Measurements from ENCODE around the gene NEUROD1.
"Not testable (repeated sequence)": the region's sequence is repeated elsewhere in the genome, so short reads cannot be mapped to it uniquely, and the experiment has no call there.

The NEUROD1 gene

DNA sequence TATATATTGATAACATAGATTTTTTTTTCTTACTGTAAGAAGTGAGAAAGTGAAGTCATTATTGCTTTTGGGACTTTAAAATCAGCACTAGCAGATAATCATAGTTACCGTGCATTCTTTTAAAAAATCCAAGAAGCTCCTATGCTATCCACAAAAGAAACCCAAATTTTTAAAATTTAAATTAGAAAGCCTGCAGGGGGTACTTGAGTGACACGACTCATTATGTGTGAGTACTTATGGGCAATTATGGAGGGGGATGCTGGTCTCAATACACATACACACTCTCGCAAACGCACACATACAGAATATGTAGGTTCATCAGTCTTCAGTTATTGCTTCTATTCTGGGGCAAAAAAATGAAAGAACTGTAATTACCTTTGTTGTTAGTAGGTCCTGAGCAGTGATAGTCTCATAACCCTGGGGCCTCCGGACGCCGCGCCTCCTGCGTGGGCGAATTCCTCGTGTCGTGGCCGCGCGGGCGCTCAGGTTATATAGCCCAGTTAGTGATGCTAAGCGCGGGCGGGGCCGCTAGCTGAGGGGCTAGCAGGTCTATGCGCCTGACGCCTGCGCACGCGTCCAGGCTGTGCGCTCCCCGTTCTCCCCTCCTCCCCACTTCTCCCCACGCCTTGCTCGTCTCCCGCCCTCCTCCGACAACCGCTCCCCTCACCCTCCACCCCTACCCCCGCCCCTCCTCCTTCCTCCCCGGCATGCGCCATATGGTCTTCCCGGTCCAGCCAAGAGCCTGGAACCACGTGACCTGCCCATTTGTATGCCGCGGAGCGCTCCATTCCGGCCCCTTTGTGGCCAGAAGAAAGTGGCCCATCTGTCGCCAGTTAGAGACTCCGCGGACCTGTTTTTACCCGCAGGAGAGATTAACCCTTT is at the start of gene NEUROD1:
Gene NEUROD1 (minus strand): TSS at position 463 of the 882 bp plus-strand sequence. CDS start 1,657 bp downstream, outside the sequence.
- DNase-seq = no peak

DNA sequence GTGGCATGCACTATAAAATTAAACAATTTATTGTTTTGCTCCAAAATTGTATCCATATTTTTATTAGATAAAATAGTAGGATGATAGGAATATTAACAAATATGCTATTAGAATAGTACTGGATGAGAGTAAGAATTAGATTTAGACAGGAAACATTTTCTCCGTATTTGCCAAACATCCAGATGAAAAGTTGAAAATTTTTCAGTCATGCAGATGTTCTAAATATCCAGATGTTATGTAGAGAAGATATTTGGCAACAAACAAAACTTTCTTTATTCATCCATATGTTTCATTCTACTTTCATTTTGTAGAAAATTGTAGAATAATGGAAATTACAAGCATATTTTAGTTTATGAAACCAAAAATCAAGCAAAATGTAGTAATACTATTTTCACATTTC is 45.2 kb upstream of the NEUROD1 start:
- no peak for DNase-seq

DNA sequence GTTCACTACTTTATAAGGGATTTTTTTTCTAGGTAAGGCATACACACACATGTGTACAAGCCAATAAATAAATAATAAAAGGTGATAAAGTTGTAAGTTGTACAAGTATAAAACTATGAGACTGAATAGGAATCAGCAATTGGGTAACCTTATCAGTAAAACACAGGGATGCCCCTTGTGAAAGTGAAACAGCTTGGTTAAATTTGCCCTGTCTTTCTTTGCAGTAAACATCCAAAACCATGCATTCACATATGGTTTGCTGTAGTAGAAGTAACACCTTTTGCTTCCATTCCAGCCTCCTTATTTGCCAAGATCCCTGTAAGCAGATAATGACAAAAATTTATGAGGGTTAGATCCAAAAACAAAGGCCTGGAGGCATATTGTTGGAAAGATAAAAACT is 44.3 kb upstream of the NEUROD1 start:
- no peak for DNase-seq

DNA sequence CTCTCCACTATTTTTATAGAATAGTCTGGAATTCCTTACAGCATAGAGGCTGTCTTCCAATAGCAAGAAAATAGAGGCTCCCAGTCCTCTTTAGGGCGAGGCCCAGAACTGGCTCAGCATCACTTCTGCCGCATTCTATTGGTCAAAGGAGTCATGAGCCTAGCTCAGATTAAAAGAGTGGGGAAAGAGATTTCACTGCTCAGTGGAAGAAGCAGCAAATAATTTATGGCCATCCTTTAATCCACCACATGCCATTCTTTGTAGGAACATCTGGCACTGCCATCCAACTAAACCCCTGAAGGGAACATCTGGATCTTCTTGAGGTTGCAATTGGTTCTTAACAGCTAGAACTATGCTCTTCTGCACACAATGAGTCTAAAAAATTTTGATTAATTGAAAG is 43.4 kb upstream of the NEUROD1 start:
- DNase-seq = no peak

DNA sequence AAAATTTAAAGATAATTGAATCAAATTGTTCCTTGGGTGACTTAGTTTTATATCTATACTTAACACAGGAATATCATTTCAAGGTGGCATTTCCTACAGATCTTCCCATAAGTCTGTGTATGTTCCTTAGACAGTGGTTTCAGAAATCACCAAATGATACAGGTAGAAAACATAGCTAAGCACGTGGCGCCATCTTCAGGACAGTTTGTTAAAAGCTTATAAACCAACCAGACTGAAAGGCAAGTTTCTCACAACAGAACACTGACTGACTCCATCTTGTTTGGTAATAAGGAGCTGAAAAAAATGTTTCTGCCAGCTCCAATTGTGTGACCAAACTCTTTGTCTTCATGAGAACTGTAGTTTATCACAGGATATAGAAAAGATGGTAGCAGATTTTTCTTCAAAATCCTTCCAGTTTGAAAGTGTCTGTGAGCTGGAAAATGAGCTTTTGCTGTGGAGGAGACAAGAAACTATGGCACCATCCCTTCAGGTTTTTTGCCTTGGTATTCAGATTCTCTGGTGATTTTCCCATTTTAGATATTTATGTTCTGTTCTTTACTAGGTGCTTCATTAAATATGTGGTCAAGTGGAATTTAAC is 34.8 kb upstream of the NEUROD1 start:
- DNase-seq = peak; percentile 58

DNA sequence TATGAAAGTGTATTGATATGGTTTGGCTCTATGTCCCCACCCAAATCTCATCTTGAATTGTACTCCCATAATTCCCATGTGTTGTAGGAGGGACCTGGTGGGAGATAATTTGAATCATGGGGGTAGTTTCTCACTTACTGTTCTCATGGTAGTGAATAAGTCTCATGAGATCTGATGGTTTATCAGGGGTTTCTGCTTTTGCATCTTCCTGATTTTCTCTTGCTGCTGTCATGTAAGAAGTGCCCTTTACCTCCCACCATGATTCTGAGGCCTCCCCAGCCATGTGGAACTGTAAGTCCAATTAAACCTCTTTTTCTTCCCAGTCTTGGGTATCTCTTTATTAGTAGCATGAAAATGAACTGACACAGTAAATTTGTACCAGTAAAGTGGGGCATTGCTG is 30.7 kb upstream of the NEUROD1 start:
- DNase-seq = not testable (repeated sequence)

DNA sequence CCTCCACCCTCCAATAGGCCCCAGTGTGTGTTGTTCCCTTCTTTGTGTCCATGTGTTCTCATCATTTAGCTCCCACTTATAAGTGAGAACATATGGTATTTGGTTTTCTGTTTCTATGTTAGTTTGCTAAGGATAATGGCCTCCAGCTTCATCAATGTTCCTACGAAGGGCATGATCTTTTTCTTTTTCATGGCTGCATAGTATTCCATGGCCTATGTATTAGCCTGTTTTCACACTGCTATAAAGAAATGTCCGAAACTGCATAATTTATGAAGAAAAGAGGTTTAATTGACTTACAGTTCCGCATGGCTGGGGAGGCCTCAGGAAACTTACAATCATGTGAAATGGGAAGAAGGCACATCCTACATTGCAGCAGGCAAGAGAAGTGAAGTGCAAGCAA is 22.2 kb upstream of the NEUROD1 start:
- not testable (repeated sequence) for DNase-seq

DNA sequence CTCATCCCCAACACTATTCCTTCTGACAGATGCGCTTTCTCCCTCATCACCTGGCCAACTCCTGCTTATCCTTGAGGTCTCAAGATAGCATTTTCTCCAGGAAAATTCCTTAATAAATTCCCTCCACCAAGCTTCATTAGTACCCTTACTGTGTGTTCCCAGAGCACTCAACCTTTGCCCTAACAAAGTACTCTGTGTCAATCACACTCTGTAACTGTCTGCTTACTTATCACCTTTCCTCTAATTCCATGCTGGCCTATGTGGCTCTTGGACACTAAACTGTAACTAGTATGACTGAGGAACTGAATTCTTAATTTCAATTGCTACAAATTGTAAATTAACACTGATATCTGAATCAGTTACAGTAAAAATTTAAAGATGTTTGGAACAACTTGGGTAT is 17.9 kb upstream of the NEUROD1 start:
- no peak for DNase-seq

DNA sequence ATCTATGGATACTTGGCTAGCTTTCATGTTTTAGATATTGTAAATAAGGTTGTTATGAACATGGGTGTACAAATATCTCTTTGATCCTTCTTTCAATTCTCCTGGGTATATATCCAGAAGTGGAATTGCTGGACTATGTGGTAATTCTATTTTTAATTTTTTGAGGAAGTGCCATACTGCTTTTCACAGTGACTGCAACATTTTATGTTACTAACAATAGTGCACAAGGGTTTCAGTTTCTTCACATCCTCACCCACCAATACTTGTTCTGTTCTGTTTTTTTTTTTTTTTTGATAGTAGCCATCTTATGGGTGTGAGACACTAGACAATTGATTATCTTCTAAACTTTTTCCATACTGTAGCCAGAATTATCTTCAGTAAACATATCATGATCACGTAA is 17.3 kb upstream of the NEUROD1 start:
- no peak for DNase-seq

DNA sequence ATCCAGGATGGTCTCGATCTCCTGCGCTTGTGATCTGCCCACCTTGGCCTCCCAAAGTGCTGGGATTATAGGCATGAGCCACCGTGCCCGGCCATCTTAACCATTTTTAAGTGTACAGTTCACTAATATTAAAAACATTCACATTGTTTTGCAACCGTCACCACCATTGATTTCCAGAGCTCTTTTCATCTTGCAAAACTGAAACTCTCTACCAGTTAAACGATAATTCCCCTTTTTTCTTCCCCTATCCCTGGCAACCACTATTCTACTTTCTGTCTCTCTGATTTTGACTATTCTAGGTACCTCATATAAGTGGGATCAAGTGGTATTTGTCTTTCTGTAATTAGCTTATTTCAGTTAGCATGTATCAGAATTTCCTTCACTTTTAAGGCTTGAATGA is 16.8 kb upstream of the NEUROD1 start:
- no peak for DNase-seq

DNA sequence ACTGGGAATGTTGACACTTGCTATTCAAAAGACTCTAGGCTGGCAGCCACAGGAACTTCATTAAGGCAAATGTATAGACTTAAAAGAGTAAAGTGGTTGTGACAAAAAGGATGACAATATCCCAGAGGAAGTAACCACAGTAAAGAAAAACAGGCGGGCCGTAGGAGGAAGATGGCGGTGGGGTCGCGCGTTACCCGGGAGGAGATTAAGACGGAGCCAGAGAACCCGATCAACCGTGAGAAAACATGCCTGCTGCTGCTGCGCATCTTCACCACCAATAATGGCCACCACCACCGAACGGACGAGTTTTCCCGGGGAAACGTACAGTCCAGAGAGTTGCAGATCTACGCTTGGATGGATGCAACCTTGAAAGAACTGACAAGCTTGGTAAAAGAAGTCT is 14.0 kb upstream of the NEUROD1 start:
- no peak for DNase-seq

DNA sequence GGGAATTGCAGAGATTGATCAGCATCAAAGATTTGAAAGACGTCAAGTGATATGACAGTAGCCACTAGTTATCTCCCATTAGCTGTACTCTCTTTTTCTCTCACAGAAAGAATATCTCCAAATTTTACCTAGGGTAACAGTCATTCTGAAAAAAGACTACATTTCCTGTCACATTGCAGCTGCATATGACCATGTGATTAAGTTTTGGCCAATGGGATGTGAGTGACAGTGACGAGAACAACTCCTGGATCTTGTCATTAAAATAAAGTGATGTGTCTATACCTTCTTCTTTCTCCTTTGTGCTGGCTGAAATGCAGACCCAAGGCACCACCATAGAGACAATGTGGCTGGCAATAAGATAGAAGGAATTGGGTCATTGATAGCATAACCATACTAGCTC is 10.5 kb upstream of the NEUROD1 start:
- DNase-seq = no peak

DNA sequence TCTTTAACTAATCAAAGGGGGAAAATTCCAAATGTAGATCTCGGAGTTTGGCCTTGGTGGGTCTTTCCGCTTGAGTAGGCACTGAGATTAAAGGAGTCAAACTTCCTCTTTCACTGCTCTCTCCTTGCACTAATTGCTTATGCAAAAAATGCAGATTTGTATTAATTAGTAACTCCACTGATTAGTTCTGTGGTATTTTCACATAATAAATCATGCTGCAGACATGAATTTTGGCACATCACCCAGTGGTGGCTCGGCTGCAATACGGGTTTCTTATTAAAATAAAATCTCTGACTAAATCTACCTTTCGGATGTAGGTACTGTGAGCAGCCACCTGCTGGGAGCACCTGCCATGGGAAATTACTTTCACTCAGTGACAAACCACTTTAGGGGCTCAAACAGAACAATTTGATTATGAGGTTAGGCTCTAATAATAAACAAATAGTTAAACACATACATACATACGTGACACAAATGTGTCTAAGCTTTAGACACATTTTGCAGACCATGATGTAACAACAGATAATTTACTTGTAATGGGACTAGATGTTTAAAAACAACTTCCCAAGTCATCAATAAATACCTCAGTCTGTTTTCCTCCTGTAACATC is 6.4 kb upstream of the NEUROD1 start:
- DNase-seq = no peak

DNA sequence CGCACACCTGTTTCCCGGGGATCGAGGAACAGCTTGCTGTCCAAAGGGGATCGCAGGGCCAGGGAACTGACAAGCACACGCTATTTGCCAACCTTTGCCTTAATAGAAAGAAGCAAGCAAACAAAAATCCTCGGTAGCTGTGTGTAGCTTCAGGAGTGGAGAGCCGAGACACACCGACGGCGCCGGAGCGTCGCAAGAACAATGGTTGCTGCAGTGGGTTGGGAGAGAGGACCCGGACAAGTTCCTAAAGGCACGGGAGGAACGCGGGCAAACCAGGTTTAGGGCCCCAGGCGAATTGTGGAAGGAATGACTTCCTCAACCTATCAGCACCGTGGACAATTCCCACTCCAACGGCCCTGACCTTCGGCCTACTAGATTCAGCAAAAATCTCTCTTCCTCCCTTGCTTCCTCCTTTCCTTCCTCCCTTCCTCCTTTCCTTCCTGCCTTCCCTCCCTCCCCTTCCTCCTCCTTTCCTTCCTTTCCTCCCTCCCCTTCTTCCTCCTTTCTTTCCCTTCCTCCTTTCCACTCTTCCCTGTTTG is 4.9 kb upstream of the NEUROD1 start:
- no peak for DNase-seq

DNA sequence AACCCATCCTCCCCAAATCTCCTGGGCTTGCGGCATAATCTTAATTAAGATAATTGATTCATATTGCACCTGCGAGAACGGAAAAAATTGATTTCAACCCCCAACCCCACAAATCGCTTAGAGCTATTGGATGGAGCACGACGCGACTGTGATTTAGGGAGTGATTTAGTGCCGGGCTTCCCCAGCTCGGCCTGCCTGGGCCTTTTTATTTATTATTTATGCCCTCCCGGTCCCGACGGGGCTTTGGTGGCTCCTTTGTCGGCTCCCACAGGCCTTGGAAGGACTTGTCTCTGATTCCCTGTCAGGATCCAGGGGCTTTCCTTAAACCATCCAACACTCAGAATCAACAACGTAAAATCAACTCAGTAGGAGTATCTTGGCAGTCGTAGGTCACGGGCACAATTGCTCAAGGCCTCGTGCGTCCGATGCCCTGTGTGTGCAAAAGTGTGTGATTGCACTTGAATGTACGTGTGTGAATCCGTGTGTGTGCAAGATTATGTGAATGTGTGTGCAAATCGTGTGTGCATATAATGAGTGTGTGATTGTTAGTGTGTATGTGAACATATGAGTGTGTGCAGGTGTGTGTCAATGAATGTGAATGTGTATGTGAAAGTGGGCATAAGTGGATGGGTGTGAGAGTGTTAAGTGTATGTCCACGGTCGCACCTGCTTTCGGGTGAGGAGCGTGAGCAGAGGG is 4.3 kb upstream of the NEUROD1 start:
- DNase-seq = no peak

DNA sequence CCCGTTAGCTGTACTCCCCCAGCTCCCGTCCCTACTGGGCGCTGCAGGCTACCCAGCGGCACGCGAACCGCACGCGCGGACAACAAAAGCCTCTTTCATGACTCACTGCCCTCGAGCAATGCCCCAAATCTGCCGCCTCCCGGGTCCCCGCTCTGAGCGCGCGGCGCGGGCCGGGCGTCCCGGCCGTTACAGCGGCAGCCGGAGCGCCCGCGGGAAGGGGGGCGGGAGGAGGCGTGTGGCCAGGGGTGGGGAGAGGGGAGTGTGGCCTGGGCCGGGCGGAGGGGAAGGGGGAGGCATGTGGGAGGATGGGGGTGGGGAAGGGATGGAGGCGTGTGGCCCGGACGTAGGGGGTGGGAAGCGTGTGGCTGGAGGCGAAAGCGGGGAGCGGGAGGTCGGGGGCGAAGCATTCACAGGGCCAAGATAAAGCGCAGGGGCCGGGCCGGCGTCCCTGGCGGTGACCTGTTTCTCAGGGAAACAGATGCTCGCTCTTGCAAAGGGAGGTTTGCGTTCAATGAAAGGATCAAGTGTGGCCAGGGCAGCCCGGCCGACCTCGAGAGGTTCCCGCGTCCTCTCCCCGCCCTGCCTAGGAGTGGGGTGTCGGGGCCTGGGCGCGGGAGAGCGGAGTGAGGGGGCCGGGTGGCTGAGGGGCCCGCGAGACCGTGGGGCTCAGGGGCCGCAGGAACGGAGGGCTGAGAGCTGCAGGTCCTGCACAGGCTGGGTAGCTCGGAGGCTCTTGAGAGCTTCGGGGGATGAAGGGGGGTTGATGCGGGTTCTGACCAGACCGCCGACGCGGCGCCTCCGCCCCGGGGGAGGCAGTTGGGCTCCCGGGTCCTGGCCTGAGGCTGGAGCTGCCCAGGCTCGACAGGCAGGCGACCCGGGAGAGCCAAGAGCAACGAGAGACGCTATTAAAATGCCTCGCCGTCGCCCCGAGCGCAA is 3.5 kb upstream of the NEUROD1 start:
- DNase-seq = no peak

DNA sequence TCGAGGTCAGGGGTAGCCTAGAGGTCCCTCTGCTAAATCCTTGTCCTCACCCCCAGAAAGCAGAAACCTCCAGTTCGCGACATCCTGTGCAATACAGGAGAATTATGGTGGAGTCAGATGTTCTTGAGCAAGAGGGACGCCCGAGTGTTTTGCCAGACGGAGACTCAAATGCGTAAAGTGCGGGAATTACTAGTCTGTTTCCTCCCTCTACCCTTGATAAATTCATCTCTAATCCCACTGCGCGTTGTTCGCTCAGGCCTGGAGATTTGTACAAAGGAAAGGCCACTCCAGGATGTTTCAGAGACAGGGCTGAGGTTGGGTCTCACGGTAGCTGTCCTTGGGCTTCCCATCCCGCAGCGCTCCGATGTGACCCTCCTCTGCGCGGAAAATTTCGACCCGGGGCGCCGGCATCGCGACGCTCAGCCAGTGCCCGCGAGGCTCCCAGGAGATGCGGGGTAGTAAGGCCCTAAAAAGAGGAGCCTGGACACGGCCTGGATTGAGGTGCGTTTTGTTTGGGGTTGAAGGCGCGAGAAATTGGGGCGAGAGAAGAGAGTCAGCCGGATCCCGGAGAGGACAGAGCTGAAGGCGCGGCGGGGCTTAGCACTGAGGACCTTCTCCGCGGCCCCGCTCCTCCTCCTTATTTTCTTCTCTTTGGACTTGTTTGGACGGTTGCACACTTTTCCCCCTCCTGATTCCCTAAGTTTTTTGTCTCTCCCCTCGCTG is 2.6 kb upstream of the NEUROD1 start:
- DNase-seq = no peak

DNA sequence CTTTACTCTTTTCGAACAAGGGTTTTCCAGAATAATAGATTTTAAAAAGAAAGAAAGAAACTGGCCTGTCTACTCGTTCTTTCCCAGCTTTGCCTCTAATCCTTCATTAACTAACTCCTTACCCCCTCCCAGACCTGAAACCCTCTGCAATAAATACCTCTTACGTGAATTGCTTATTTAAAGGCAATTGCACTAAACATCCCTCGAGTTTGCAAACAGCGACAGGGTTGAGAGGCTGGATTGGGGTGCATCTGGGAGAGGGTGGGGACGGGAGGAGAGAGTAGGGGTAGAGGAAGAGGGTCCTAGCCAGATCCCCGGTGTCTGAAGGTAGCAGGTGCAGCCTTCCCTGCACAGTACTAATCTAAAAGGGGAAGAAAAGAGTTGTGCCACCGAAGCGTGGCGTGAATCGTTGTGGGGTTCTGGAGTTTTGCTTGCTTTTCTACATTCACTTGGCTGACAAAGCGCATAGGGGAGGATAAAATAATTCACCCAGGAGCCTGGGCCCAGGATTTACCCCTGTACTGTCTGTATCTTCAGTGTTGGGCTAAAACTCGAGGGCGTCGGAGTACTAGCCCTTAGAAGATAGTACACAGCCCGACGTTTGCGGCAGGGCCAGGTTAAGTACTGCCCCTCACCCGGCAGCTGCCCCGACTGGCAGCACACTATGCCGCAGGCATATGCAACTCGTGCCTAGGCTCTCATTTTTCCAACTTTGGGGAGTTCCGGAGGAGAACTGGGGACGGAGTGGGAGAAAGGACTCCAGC is 1.9 kb upstream of the NEUROD1 start:
- no peak for DNase-seq

DNA sequence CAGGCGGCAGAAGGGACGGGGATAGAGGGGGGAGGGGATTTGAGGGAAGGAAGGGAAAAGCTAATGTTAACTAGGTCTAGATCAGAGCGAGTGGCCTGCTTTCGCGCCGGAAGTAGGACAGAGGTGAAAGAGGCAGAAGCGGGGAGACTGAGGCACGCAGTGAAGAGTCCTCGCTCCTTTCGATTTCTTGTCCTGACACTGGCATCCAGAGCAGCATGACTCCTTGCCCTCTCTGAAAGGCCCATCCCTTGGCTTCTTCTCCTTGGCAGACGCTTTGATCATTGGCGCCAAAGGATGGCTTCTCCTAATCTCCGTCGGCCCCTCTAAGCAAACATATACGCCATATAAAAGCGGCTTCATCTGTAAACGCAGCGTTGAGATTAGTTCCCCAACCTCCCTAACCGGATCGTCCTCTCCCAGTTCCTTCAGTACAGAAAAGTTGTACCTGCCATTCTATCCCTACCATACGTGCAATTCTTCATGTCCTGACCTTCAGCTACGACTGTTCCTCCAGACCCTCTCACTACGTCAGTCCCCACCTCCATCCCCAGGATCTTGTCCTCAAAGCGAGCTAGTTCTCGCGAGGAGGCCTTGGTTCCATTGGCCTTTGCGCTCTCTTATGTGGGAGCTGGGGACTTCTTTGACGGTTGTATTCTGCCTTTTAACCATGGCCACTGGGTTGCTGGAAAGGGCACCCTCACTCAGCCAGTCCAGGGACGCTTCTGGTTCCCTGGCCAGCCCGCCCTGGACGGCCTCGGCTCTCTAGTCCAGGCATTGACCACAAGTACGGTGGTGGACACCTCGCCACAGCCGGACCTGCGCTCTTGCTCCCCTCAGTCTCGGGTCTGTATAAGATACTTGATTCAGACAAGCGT is 857 bp upstream of the NEUROD1 start:
- no peak for DNase-seq

Data from activated naive CD4-positive, alpha-beta T cell treated with Interleukin-2 at 50 U/mL for 16 hours (primary cell).